SK-N-SH (cell line): ENCODE results near the gene POLQ. TPM values are rescaled to one million over a fixed set of nuclear protein-coding genes. Genes with fewer than 3 reads are reported as not detected.

ENCODE experiments used
- CTCF ChIA-PET: fragments of 300-600, 350-600 bp; formaldehyde crosslinking; extraction: SDS; loops from one replicate; lab custom pipeline; 2021; lab: Yijun Ruan, JAX
- POLR2A ChIA-PET: fragments of 350-600 bp; sonication (Branson Sonifier 250); formaldehyde crosslinking; extraction: SDS; loops from one replicate; lab custom pipeline; 2020; ENCODE audit warnings: antibody characterized with exemption, inconsistent platforms; lab: Yijun Ruan, JAX
- DNase-seq: peaks from one replicate; pipeline ENCODE4 v3.0.0; 2012
- H2AFZ ChIP-seq: fragments of 200-600 bp; sonication (generic); 2 replicates; pipeline ENCODE4 v1.8.1; 2016; ENCODE audit warnings: antibody characterized with exemption, mild to moderate bottlenecking, low read depth
- H3F3A ChIP-seq: fragments of 200-600 bp; sonication (generic); replicated peaks from 2 replicates; pipeline ENCODE3; 2016; ENCODE audit warnings: antibody characterized with exemption, mild to moderate bottlenecking; ENCODE audit not compliant: insufficient read depth
- H3K27ac ChIP-seq, 2 experiments: fragments of 200-500 bp in 1 of 2; fragments of 200-600 bp in 1 of 2; sonication (Bioruptor generic) in 1 of 2; sonication (generic), shearing (Covaris generic) in 1 of 2; 2 replicates each; pipeline versions ENCODE4 v1.5.1 to v1.6.1; 2014 to 2016; ENCODE audit warnings: low read depth in 2 of 2, inconsistent platforms in 1 of 2, low read length in 1 of 2, mild to moderate bottlenecking in 1 of 2, mixed read lengths in 1 of 2
- H3K27me3 ChIP-seq: fragments of 200-600 bp; sonication (generic), shearing (Covaris generic); 2 replicates; pipeline ENCODE4 v1.6.1; 2016; ENCODE audit warnings: mixed run types; ENCODE audit not compliant: insufficient read depth
- H3K36me3 ChIP-seq, 2 experiments: fragments of 200-500 bp in 1 of 2; fragments of 200-600 bp in 1 of 2; sonication (Bioruptor generic) in 1 of 2; sonication (generic) in 1 of 2; replicated peaks in 1 of 2; 2 replicates each; pipeline versions ENCODE3 to v1.5.1; 2014 to 2016; ENCODE audit warnings: low read length in 1 of 2, mild to moderate bottlenecking in 1 of 2; ENCODE audit not compliant: insufficient read depth in 2 of 2, control insufficient read depth in 1 of 2
- H3K4me1 ChIP-seq, 2 experiments: fragments of 200-500 bp in 1 of 2; fragments of 200-600 bp in 1 of 2; sonication (Bioruptor generic) in 1 of 2; sonication (generic), shearing (Covaris generic) in 1 of 2; 2 replicates each; pipeline versions ENCODE4 v1.5.1 to v1.6.1; 2014 to 2016; ENCODE audit warnings: low read depth in 1 of 2, low read length in 1 of 2, mixed run types in 1 of 2; ENCODE audit not compliant: insufficient read depth in 2 of 2, control insufficient read depth in 1 of 2
- H3K4me2 ChIP-seq: fragments of 200-600 bp; sonication (generic), shearing (Covaris generic); 2 replicates; pipeline ENCODE4 v1.6.1; 2017; ENCODE audit warnings: mixed run types
- H3K4me3 ChIP-seq, 2 experiments: fragments of 200-500 bp in 1 of 2; fragments of 200-600 bp in 1 of 2; sonication (Bioruptor generic) in 1 of 2; sonication (generic), shearing (Covaris generic) in 1 of 2; 2 replicates each; pipeline versions ENCODE4 v1.5.1 to v1.8.1; 2014 to 2016; ENCODE audit warnings: low read depth in 2 of 2, inconsistent platforms in 1 of 2, low read length in 1 of 2, mild to moderate bottlenecking in 1 of 2, mixed read lengths in 1 of 2, moderate library complexity in 1 of 2
- H3K79me2 ChIP-seq: fragments of 200-600 bp; sonication (generic); 2 replicates; pipeline ENCODE4 v1.8.1; 2017; ENCODE audit warnings: mild to moderate bottlenecking; ENCODE audit not compliant: insufficient read depth
- H3K9ac ChIP-seq: fragments of 200-600 bp; sonication (generic); 2 replicates; pipeline ENCODE4 v1.6.1; 2017; ENCODE audit warnings: mixed run types
- H3K9me2 ChIP-seq: fragments of 200-600 bp; sonication (generic); 2 replicates; pipeline ENCODE4 v1.6.1; 2017; ENCODE audit warnings: mixed run types
- H3K9me3 ChIP-seq: fragments of 200-600 bp; sonication (generic); 2 replicates; pipeline ENCODE4 v1.6.1; 2017; ENCODE audit warnings: mixed run types, mild to moderate bottlenecking, moderate library complexity
- H4K20me1 ChIP-seq: fragments of 200-600 bp; sonication (generic); 2 replicates; pipeline ENCODE4 v1.6.1; 2017; ENCODE audit warnings: mild to moderate bottlenecking, mixed run types; ENCODE audit not compliant: insufficient read depth
- EP300 ChIP-seq, 2 experiments: IDR thresholded peaks; 2 replicates each; pipeline versions ENCODE4 v1.4.0 to v1.6.1; 2012; ENCODE audit warnings: borderline replicate concordance in 1 of 2, low read depth in 1 of 2, low read length in 1 of 2
- FOSL2 ChIP-seq: IDR thresholded peaks from 2 replicates; pipeline ENCODE4 v1.4.0; 2012; ENCODE audit warnings: low read depth, mild to moderate bottlenecking, moderate library complexity, borderline replicate concordance
- FOXJ3 ChIP-seq: sonication (generic); formaldehyde crosslinking; IDR thresholded peaks from 2 replicates; pipeline ENCODE4 v1.5.1; 2020; ENCODE audit warnings: mild to moderate bottlenecking, missing genetic modification reagents
- GABPA ChIP-seq: IDR thresholded peaks from 2 replicates; pipeline ENCODE4 v1.4.0; 2012; ENCODE audit warnings: low read depth, mild to moderate bottlenecking
- MEF2A ChIP-seq: IDR thresholded peaks from 2 replicates; pipeline ENCODE4 v1.4.0; 2012; ENCODE audit warnings: low read depth, borderline replicate concordance
- MXI1 ChIP-seq: IDR thresholded peaks from 2 replicates; pipeline ENCODE4 v1.6.1; 2012; ENCODE audit warnings: mild to moderate bottlenecking, low read depth, low read length, improper control_type of control experiment
- NRF1 ChIP-seq: IDR thresholded peaks from 2 replicates; pipeline ENCODE4 v1.6.1; 2012; ENCODE audit warnings: low read depth, mild to moderate bottlenecking, low read length
- PBX3 ChIP-seq: IDR thresholded peaks from 2 replicates; pipeline ENCODE4; 2012
- RAD21 ChIP-seq: IDR thresholded peaks from 2 replicates; pipeline ENCODE4 v1.6.1; 2012; ENCODE audit warnings: mild to moderate bottlenecking, low read length
- RXRA ChIP-seq: IDR thresholded peaks from 2 replicates; pipeline ENCODE4 v1.4.0; 2012; ENCODE audit warnings: low read depth, mild to moderate bottlenecking, borderline replicate concordance
- SMC3 ChIP-seq: IDR thresholded peaks from 2 replicates; pipeline ENCODE4 v1.6.1; 2012; ENCODE audit warnings: low read depth, low read length, improper control_type of control experiment
- TAF1 ChIP-seq: IDR thresholded peaks from 2 replicates; pipeline ENCODE4 v1.6.1; 2012; ENCODE audit warnings: low read depth, mild to moderate bottlenecking, low read length, moderate library complexity, borderline replicate concordance
- TEAD4 ChIP-seq: IDR thresholded peaks from 2 replicates; pipeline ENCODE4 v1.4.0; 2012; ENCODE audit warnings: mild to moderate bottlenecking, borderline replicate concordance; ENCODE audit not compliant: insufficient read depth
- USF1 ChIP-seq: IDR thresholded peaks from 2 replicates; pipeline ENCODE4 v1.4.0; 2012; ENCODE audit warnings: low read depth, borderline replicate concordance
- USF2 ChIP-seq: fragments of 150-350 bp; IDR thresholded peaks from 2 replicates; pipeline ENCODE4 v1.6.1; 2017; ENCODE audit warnings: antibody characterized with exemption, low read length, low read depth, borderline replicate concordance
- ZBTB33 ChIP-seq: IDR thresholded peaks from 2 replicates; pipeline ENCODE4 v1.4.0; 2012; ENCODE audit warnings: low read depth, borderline replicate concordance
- WGBS: methylation state at CpG from one replicate; pipeline ENCODE4 v1.1.6; 2017; ENCODE audit warnings: low lambda C conversion rate; 5-methylcytosine and 5-hydroxymethylcytosine counted together
- polyA plus RNA-seq, 3 experiments: library from polyadenylated mRNA; depleted of rRNA; stranded (reverse); fragments of >200 nt; gene quantifications; 2 replicates each; pipeline ENCODE4 v1.2.3, GENCODE V29; 2012

POLQ gene
- polyA plus RNA-seq, 1 of the 3 experiments (the other 2 are of a cell fraction), result 1.4 TPM

GRCh38 chr3:121424549-121424948, 121.2 kb downstream of the POLQ start (continued):
- TF ChIP-seq ZBTB33, result no peak
- TF ChIP-seq NRF1, result no peak
- no peak for TF ChIP-seq TAF1
- TF ChIP-seq FOXJ3 (CRISPR knock-in tag), result no peak
- no peak for TF ChIP-seq RXRA

GRCh38 chr3:121418182-121418581, 127.6 kb downstream of the POLQ start:
- no peaks in the 10 kb centered on the region for H3K27me3 ChIP-seq

More at GRCh38 chr3:121418182-121418581, 127.6 kb downstream of the POLQ start:
- no peaks in the 10 kb centered on the region for H3K36me3 ChIP-seq
- no peaks in the 10 kb centered on the region for H4K20me1 ChIP-seq
- TF ChIP-seq EP300 (IDR thresholded peaks at IDR 0.05; ENCODE audit: borderline replicate concordance in 1 of 2, low read depth in 1 of 2, low read length in 1 of 2), result no peak
- TF ChIP-seq USF1, result no peak
- TF ChIP-seq SMC3, result no peak
- TF ChIP-seq TEAD4, result no peak
- no peak for TF ChIP-seq GABPA
- TF ChIP-seq MXI1, result no peak
- no peak for TF ChIP-seq PBX3
- TF ChIP-seq USF2, result no peak
- TF ChIP-seq RAD21, result no peak
- TF ChIP-seq MEF2A, result no peak
- TF ChIP-seq FOXJ3 (CRISPR knock-in tag), result no peak
- no peak for TF ChIP-seq ZBTB33
- no peak for TF ChIP-seq FOSL2
- ChIA-PET POLR2A (no interaction called here), CTCF (no interaction called here)
- DNase-seq, result no peak
- H3K4me2 ChIP-seq, result no peak overlapping the region
- H3K9me3 ChIP-seq, result no peaks in the 10 kb centered on the region
- H3K27ac ChIP-seq, result no peak overlapping the region
- no peaks in the 10 kb centered on the region for H3F3A ChIP-seq
- H3K79me2 ChIP-seq, result no peaks in the 10 kb centered on the region
- WGBS, result 95% methylated on average over 6 of the region's 6 CpGs
- H3K4me1 ChIP-seq, result no peaks in the 10 kb centered on the region
- H2AFZ ChIP-seq, result no peak overlapping the region
- no peak overlapping the region for H3K4me3 ChIP-seq
- no peaks in the 10 kb centered on the region for H3K9me2 ChIP-seq
- H3K9ac ChIP-seq, result no peak overlapping the region
